SK-N-SH treated with all-trans-retinoic acid at 6 μM for 48 hours (cell line): ENCODE results near the gene NAPA.

Experiments
- ATAC-seq: fragments of 200-7000 bp; cut with Tn5 transposase; 3 replicates; pipeline ENCODE4 v1.9.1; 2020; ENCODE audit warnings: mild to moderate bottlenecking, moderate library complexity
- ARNTL ChIP-seq: fragments of 450-650 bp; formaldehyde crosslinking; IDR thresholded peaks from 2 replicates; pipeline ENCODE4 v1.5.0; 2020; ENCODE audit warnings: low read depth, mild to moderate bottlenecking, moderate library complexity, borderline replicate concordance
- BACH2 ChIP-seq: fragments of 250-450 bp; sonication (Bioruptor Pico); IDR thresholded peaks from 2 replicates; pipeline ENCODE4 v1.9.0; 2021; ENCODE audit warnings: mild to moderate bottlenecking, borderline replicate concordance
- CSDC2 ChIP-seq: fragments of 250-450 bp; sonication (Bioruptor Pico); IDR thresholded peaks from 2 replicates; pipeline ENCODE4 v1.5.0; 2020; ENCODE audit warnings: mild to moderate bottlenecking, moderate library complexity
- ESRRG ChIP-seq: fragments of 250-450 bp; sonication (Bioruptor Pico); IDR thresholded peaks from 2 replicates; pipeline ENCODE4 v1.6.1; 2021; ENCODE audit warnings: mild to moderate bottlenecking
- GLIS3 ChIP-seq: fragments of 250-450 bp; sonication (Bioruptor Pico); IDR thresholded peaks from 2 replicates; pipeline ENCODE4 v1.5.0; 2020; ENCODE audit warnings: mild to moderate bottlenecking, moderate library complexity
- ISL1 ChIP-seq: fragments of 250-450 bp; sonication (Bioruptor Pico); IDR thresholded peaks from 2 replicates; pipeline ENCODE4 v2.1.2; 2022; ENCODE audit warnings: mild to moderate bottlenecking, moderate library complexity
- PPARA ChIP-seq: fragments of 250-450 bp; sonication (Bioruptor Pico); IDR thresholded peaks from 2 replicates; pipeline ENCODE4 v1.5.0; 2020; ENCODE audit warnings: mild to moderate bottlenecking, borderline replicate concordance
- RARB ChIP-seq: fragments of 250-450 bp; sonication (Bioruptor Pico); IDR thresholded peaks from 2 replicates; pipeline ENCODE4 v1.8.0; 2021; ENCODE audit warnings: mild to moderate bottlenecking, moderate library complexity
- SNAI2 ChIP-seq: fragments of 250-450 bp; sonication (Bioruptor Pico); IDR thresholded peaks from 2 replicates; pipeline ENCODE4 v1.5.0; 2020; ENCODE audit warnings: mild to moderate bottlenecking, moderate library complexity
- TCF4 ChIP-seq: fragments of 250-450 bp; sonication (Bioruptor Pico); IDR thresholded peaks from 2 replicates; pipeline ENCODE4 v1.8.0; 2021; ENCODE audit warnings: mild to moderate bottlenecking, moderate library complexity, borderline replicate concordance
- TOX ChIP-seq: fragments of 250-450 bp; sonication (Bioruptor Pico); IDR thresholded peaks from 2 replicates; pipeline ENCODE4 v1.8.0; 2021; ENCODE audit warnings: mild to moderate bottlenecking, moderate library complexity, borderline replicate concordance
- ZFP3 ChIP-seq: fragments of 250-450 bp; sonication (Bioruptor Pico); IDR thresholded peaks from 2 replicates; pipeline ENCODE4 v1.5.0; 2020; ENCODE audit warnings: mild to moderate bottlenecking, moderate library complexity
- ZFP30 ChIP-seq: fragments of 450-650 bp; formaldehyde crosslinking; IDR thresholded peaks from 2 replicates; pipeline ENCODE4 v1.5.0; 2022; ENCODE audit warnings: mild to moderate bottlenecking, moderate library complexity
- ZNF565 ChIP-seq: fragments of 450-650 bp; formaldehyde crosslinking; conservative IDR thresholded peaks from 2 replicates; pipeline ENCODE4 v1.5.0; 2020; ENCODE audit warnings: low read depth, mild to moderate bottlenecking, moderate library complexity
- ZNF8 ChIP-seq: fragments of 450-650 bp; formaldehyde crosslinking; IDR thresholded peaks from 2 replicates; pipeline ENCODE4 v1.5.0; 2020; ENCODE audit warnings: mild to moderate bottlenecking, moderate library complexity
- TF ChIP-seq, protein P1 (sequence below): fragments of 250-450 bp; sonication (Bioruptor Pico); IDR thresholded peaks from 2 replicates; pipeline ENCODE4 v1.8.0; 2020; ENCODE audit warnings: mild to moderate bottlenecking, moderate library complexity, borderline replicate concordance
- TF ChIP-seq, protein P2 (sequence below): fragments of 250-450 bp; sonication (Bioruptor Pico); IDR thresholded peaks from 2 replicates; pipeline ENCODE4 v1.8.0; 2021; ENCODE audit warnings: low read depth, mild to moderate bottlenecking, moderate library complexity, borderline replicate concordance
- TF ChIP-seq, protein P3 (sequence below): fragments of 250-450 bp; sonication (Bioruptor Pico); IDR thresholded peaks from 2 replicates; pipeline ENCODE4 v1.5.1; 2020; ENCODE audit warnings: low read depth, mild to moderate bottlenecking, moderate library complexity
- TF ChIP-seq, protein P4 (sequence below): fragments of 250-450 bp; sonication (Bioruptor Pico); IDR thresholded peaks from 2 replicates; pipeline ENCODE4 v1.5.0; 2020; ENCODE audit warnings: mild to moderate bottlenecking, moderate library complexity
- TF ChIP-seq, protein P5 (sequence below): fragments of 250-450 bp; sonication (Bioruptor Pico); IDR thresholded peaks from 2 replicates; pipeline ENCODE4 v1.5.1; 2021; ENCODE audit warnings: mild to moderate bottlenecking, moderate library complexity

Gene NAPA

DNA sequence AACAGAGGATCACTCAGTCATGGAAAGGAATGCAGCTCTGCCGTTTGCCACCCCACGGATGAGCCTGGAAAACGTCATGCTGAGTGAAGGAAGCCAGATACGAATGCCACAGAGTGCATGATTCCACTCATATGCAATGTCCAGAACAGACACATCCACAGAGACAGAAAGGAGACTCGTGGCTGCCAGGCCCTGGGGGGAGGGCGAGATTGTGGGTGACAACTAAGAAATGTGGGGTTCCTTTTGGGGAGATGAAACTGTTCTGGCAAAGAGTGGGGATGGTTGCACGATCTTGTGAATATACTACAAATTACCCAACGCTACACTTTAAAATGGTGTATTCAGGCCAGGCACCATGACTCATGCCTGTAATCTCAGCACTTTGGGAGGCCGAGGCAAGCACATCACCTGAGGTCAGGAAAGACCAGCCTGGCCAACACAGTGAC lies 27.2 kb upstream of the NAPA start (continued):
- TF ChIP-seq, protein P1, sequence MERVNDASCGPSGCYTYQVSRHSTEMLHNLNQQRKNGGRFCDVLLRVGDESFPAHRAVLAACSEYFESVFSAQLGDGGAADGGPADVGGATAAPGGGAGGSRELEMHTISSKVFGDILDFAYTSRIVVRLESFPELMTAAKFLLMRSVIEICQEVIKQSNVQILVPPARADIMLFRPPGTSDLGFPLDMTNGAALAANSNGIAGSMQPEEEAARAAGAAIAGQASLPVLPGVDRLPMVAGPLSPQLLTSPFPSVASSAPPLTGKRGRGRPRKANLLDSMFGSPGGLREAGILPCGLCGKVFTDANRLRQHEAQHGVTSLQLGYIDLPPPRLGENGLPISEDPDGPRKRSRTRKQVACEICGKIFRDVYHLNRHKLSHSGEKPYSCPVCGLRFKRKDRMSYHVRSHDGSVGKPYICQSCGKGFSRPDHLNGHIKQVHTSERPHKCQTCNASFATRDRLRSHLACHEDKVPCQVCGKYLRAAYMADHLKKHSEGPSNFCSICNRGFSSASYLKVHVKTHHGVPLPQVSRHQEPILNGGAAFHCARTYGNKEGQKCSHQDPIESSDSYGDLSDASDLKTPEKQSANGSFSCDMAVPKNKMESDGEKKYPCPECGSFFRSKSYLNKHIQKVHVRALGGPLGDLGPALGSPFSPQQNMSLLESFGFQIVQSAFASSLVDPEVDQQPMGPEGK (CRISPR knock-in tag), result no peak
- TF ChIP-seq ARNTL (CRISPR knock-in tag) (no peak), TCF4 (CRISPR knock-in tag) (peak; percentile 66), PPARA (CRISPR knock-in tag) (no peak)
- TF ChIP-seq, protein P2, sequence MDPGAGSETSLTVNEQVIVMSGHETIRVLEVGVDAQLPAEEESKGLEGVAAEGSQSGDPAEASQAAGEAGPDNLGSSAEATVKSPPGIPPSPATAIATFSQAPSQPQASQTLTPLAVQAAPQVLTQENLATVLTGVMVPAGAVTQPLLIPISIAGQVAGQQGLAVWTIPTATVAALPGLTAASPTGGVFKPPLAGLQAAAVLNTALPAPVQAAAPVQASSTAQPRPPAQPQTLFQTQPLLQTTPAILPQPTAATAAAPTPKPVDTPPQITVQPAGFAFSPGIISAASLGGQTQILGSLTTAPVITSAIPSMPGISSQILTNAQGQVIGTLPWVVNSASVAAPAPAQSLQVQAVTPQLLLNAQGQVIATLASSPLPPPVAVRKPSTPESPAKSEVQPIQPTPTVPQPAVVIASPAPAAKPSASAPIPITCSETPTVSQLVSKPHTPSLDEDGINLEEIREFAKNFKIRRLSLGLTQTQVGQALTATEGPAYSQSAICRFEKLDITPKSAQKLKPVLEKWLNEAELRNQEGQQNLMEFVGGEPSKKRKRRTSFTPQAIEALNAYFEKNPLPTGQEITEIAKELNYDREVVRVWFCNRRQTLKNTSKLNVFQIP (CRISPR knock-in tag), result no peak
- TF ChIP-seq, protein P3, sequence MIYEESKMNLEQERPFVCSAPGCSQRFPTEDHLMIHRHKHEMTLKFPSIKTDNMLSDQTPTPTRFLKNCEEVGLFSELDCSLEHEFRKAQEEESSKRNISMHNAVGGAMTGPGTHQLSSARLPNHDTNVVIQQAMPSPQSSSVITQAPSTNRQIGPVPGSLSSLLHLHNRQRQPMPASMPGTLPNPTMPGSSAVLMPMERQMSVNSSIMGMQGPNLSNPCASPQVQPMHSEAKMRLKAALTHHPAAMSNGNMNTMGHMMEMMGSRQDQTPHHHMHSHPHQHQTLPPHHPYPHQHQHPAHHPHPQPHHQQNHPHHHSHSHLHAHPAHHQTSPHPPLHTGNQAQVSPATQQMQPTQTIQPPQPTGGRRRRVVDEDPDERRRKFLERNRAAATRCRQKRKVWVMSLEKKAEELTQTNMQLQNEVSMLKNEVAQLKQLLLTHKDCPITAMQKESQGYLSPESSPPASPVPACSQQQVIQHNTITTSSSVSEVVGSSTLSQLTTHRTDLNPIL (CRISPR knock-in tag), result no peak

DNA sequence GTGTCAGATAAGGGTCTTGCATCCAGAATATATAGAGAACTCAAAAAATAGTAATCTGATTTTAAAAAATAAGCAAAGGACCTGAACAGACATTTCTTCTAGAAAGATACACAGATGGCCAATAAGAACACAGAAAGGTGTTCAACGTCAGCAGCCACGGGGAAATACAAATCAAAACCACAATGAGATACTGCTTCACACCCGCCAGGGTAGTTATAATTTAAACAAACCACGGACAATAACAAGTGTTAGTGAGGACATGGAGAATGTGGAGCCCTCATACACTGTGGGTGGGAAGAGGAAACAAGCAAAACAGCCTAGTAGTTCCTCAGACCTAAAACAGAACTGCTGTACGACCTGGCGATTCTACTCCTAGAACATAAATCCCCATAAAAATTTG lies 26.7 kb upstream of the NAPA start:
- ATAC-seq, result peak; percentile 45

DNA sequence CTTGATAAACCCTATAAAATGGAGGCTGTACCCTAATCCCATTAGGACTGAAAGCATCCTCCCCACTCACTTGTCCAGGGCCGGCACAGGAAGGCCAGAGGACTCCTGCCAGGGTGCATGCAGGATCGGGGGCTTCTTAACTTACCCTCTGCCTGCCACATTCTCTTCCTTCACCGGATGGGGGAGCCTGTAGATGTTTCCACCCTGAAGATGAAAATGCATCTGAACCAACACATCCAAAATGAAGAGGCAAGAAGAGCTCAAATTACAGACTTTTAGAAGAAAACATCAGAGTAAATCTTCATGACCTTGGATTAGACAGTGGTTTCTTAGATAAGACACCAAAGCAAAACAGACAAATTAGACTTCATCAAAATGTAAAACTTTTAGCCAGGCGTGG lies 25.9 kb upstream of the NAPA start:
- peak; percentile 25; the same call in 2 of the 3 replicates for ATAC-seq
- TF ChIP-seq, protein P4, sequence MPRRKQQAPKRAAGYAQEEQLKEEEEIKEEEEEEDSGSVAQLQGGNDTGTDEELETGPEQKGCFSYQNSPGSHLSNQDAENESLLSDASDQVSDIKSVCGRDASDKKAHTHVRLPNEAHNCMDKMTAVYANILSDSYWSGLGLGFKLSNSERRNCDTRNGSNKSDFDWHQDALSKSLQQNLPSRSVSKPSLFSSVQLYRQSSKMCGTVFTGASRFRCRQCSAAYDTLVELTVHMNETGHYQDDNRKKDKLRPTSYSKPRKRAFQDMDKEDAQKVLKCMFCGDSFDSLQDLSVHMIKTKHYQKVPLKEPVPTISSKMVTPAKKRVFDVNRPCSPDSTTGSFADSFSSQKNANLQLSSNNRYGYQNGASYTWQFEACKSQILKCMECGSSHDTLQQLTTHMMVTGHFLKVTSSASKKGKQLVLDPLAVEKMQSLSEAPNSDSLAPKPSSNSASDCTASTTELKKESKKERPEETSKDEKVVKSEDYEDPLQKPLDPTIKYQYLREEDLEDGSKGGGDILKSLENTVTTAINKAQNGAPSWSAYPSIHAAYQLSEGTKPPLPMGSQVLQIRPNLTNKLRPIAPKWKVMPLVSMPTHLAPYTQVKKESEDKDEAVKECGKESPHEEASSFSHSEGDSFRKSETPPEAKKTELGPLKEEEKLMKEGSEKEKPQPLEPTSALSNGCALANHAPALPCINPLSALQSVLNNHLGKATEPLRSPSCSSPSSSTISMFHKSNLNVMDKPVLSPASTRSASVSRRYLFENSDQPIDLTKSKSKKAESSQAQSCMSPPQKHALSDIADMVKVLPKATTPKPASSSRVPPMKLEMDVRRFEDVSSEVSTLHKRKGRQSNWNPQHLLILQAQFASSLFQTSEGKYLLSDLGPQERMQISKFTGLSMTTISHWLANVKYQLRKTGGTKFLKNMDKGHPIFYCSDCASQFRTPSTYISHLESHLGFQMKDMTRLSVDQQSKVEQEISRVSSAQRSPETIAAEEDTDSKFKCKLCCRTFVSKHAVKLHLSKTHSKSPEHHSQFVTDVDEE (CRISPR knock-in tag), result no peak
- TF ChIP-seq ZNF8 (CRISPR knock-in tag), result no peak
- TF ChIP-seq TOX, result no peak
- TF ChIP-seq ESRRG (CRISPR knock-in tag), result no peak
- TF ChIP-seq BACH2, result no peak
- TF ChIP-seq, protein P1 (CRISPR knock-in tag), result no peak
- no peak for TF ChIP-seq SNAI2 (CRISPR knock-in tag)
- TF ChIP-seq, all 23 proteins: peak for 0

More for the DNA sequence above, 26.7 kb upstream of the NAPA start:
- no peak for TF ChIP-seq ZFP30 (CRISPR knock-in tag)

DNA sequence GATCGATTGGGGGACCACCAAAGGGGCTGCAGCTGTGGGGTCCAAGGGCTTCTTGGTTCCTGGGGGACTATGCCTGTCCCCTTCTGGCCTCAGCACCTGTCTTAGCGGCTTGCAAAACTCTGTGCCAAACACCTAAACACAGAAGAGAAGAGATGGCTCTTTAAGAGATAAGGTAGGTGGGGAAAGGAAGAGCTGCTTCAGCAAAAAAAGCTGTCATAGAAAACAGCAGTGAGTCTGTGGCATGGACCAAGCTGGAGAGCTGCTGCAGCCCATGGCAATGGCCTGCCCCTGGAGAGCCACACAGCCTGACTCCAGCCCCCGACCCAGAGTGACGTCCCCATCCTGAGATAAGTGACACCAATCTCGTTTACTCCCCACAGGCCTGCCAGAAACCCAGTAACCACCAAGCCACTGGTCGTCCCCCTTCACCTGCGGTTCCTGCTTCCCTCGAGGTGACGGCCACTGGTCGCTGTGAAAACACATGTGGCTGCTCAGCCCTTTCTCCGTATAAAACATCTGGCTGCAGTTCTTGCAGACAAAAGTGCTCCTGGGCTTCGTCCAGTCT lies 25.0 kb upstream of the NAPA start:
- no peak for ATAC-seq
- TF ChIP-seq RARB (CRISPR knock-in tag), result no peak
- no peak for TF ChIP-seq TCF4 (CRISPR knock-in tag)
- TF ChIP-seq PPARA (CRISPR knock-in tag), result no peak
- TF ChIP-seq, protein P1 (CRISPR knock-in tag), result no peak
- TF ChIP-seq CSDC2 (CRISPR knock-in tag), result no peak
- TF ChIP-seq GLIS3, result no peak
- no peak for TF ChIP-seq BACH2
- TF ChIP-seq SNAI2 (CRISPR knock-in tag), result no peak
- TF ChIP-seq, protein P5, sequence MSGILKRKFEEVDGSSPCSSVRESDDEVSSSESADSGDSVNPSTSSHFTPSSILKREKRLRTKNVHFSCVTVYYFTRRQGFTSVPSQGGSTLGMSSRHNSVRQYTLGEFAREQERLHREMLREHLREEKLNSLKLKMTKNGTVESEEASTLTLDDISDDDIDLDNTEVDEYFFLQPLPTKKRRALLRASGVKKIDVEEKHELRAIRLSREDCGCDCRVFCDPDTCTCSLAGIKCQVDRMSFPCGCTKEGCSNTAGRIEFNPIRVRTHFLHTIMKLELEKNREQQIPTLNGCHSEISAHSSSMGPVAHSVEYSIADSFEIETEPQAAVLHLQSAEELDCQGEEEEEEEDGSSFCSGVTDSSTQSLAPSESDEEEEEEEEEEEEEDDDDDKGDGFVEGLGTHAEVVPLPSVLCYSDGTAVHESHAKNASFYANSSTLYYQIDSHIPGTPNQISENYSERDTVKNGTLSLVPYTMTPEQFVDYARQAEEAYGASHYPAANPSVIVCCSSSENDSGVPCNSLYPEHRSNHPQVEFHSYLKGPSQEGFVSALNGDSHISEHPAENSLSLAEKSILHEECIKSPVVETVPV (CRISPR knock-in tag), result no peak
- TF ChIP-seq ESRRG (CRISPR knock-in tag), result no peak
- no peak for TF ChIP-seq TOX
- no peak for TF ChIP-seq ZFP3 (CRISPR knock-in tag)
- TF ChIP-seq ISL1 (CRISPR knock-in tag), result no peak
- TF ChIP-seq, protein P3 (CRISPR knock-in tag), result no peak
- no peak for TF ChIP-seq ZNF565 (CRISPR knock-in tag)
